KG1 (cell line): ENCODE results near the gene LRBA.
"Not testable (repeated sequence)": the region's sequence is repeated elsewhere in the genome, so short reads cannot be mapped to it uniquely, and the experiment has no call there.

Experiments
- DNase-seq: peaks from one replicate; lab custom pipeline; 2025; lab: John Stamatoyannopoulos, UW

The LRBA gene

GRCh38 chr4:150799207-150799606 is 215.9 kb downstream of the LRBA start:
- DNase-seq = no peak

- DNase-seq = no peak
Observed at GRCh38 chr4:150794706-150795105, 220.4 kb downstream of the LRBA start.

- DNase-seq = no peak
Observed at GRCh38 chr4:150789864-150790263, 225.2 kb downstream of the LRBA start.

- DNase-seq = no peak
Observed at GRCh38 chr4:150784939-150785338, 230.1 kb downstream of the LRBA start.

GRCh38 chr4:150784305-150784704 is 230.8 kb downstream of the LRBA start:
- no peak for DNase-seq

- no peak for DNase-seq
Observed at GRCh38 chr4:150782921-150783320, 232.2 kb downstream of the LRBA start.

GRCh38 chr4:150782311-150782710 is 232.8 kb downstream of the LRBA start:
- no peak for DNase-seq

GRCh38 chr4:150781191-150781590 is 233.9 kb downstream of the LRBA start:
- no peak for DNase-seq

GRCh38 chr4:150779707-150780106 is 235.4 kb downstream of the LRBA start:
- no peak for DNase-seq

- no peak for DNase-seq
Observed at GRCh38 chr4:150773729-150774449, 241.2 kb downstream of the LRBA start.

GRCh38 chr4:150773032-150773431 is 242.1 kb downstream of the LRBA start:
- no peak for DNase-seq

- DNase-seq = no peak
Observed at GRCh38 chr4:150771382-150771781, 243.7 kb downstream of the LRBA start.

GRCh38 chr4:150769845-150770244 is 245.2 kb downstream of the LRBA start:
- DNase-seq = no peak

- DNase-seq = no peak
Observed at GRCh38 chr4:150769248-150769647, 245.8 kb downstream of the LRBA start.

- no peak for DNase-seq
Observed at GRCh38 chr4:150768497-150768896, 246.6 kb downstream of the LRBA start.

- DNase-seq = no peak
Observed at GRCh38 chr4:150765216-150765615, 249.9 kb downstream of the LRBA start.

GRCh38 chr4:150751648-150752047 is 263.4 kb downstream of the LRBA start:
- DNase-seq = no peak

- DNase-seq = no peak
Observed at GRCh38 chr4:150750824-150751223, 264.3 kb downstream of the LRBA start.

GRCh38 chr4:150746156-150746555 is 268.9 kb downstream of the LRBA start:
- no peak for DNase-seq

- DNase-seq = no peak
Observed at GRCh38 chr4:150744570-150744969, 270.5 kb downstream of the LRBA start.

GRCh38 chr4:150743564-150744342 is 271.3 kb downstream of the LRBA start:
- no peak for DNase-seq

- not testable (repeated sequence) for DNase-seq
Observed at GRCh38 chr4:150742930-150743329, 272.2 kb downstream of the LRBA start.

GRCh38 chr4:150739591-150739990 is 275.5 kb downstream of the LRBA start:
- DNase-seq = no peak
